WTC11 (cell line): Measurements from ENCODE around the gene UQCR11. TPM values are rescaled to one million over a fixed set of nuclear protein-coding genes. Genes with fewer than 3 reads are reported as not detected.
A peak's percentile ranks its signal among the peaks of the same experiment; 100 is the strongest.

Experiments
- ATAC-seq: fragments of 200-7000 bp; cut with Tn5 transposase; 2 replicates; pipeline ENCODE4 v1.10.0; 2021; ENCODE audit warnings: mild to moderate bottlenecking, moderate library complexity
- CTCF ChIA-PET: fragments of 300-600 bp; sonication (Branson Sonifier 250); formaldehyde crosslinking; loops from one replicate; lab custom pipeline; 2021; ENCODE audit warnings: antibody characterized with exemption; lab: Charles Lee
- POLR2A ChIA-PET: fragments of 350-600 bp; sonication (Branson Sonifier 250); formaldehyde crosslinking; loops from one replicate; lab custom pipeline; 2021; ENCODE audit warnings: antibody characterized with exemption; lab: Charles Lee
- DNase-seq: peaks from one replicate; pipeline ENCODE4 v3.0.0; 2021; ENCODE audit warnings: low spot score
- H3K27ac Mint-ChIP-seq: 2 replicates; pipeline ENCODE4 v1.8.0; 2021; ENCODE audit warnings: mixed read lengths
- H3K27me3 Mint-ChIP-seq: 2 replicates; pipeline ENCODE4 v1.8.0; 2021; ENCODE audit warnings: low read depth, mild to moderate bottlenecking, moderate library complexity, mixed read lengths
- H3K36me3 Mint-ChIP-seq: 2 replicates; pipeline ENCODE4 v1.8.0; 2021; ENCODE audit warnings: mixed read lengths
- H3K4me1 Mint-ChIP-seq: 2 replicates; pipeline ENCODE4 v1.8.0; 2022; ENCODE audit warnings: mixed read lengths
- H3K4me3 Mint-ChIP-seq: 2 replicates; pipeline ENCODE4 v1.8.0; 2021; ENCODE audit warnings: mild to moderate bottlenecking, moderate library complexity, mixed read lengths
- H3K9me3 Mint-ChIP-seq: 2 replicates; pipeline ENCODE4 v1.8.0; 2021; ENCODE audit warnings: mixed read lengths
- CBFB ChIP-seq: sonication (generic); formaldehyde crosslinking; IDR thresholded peaks from 2 replicates; pipeline ENCODE4 v1.8.1; 2022; ENCODE audit warnings: mild to moderate bottlenecking, low read depth, missing genetic modification reagents
- ELF4 ChIP-seq: sonication (generic); formaldehyde crosslinking; IDR thresholded peaks from 2 replicates; pipeline ENCODE4 v1.8.1; 2022; ENCODE audit warnings: low read depth, mild to moderate bottlenecking, moderate library complexity, missing genetic modification reagents
- FOXP4 ChIP-seq: sonication (generic); formaldehyde crosslinking; IDR thresholded peaks from 2 replicates; pipeline ENCODE4 v1.8.0; 2022; ENCODE audit warnings: mild to moderate bottlenecking, missing genetic modification reagents
- HMGA2 ChIP-seq: fragments of 250-450 bp; sonication (Bioruptor Pico); IDR thresholded peaks from 2 replicates; pipeline ENCODE4 v1.4.0; 2021; ENCODE audit warnings: mild to moderate bottlenecking, moderate library complexity
- IRF2 ChIP-seq: sonication (generic); formaldehyde crosslinking; IDR thresholded peaks from 2 replicates; pipeline ENCODE4 v1.8.0; 2022; ENCODE audit warnings: low read depth, missing genetic modification reagents, borderline replicate concordance
- MLX ChIP-seq: sonication (generic); formaldehyde crosslinking; IDR thresholded peaks from 2 replicates; pipeline ENCODE4 v1.8.1; 2023; ENCODE audit warnings: mild to moderate bottlenecking, missing genetic modification reagents, moderate library complexity
- NR1H2 ChIP-seq: sonication (generic); formaldehyde crosslinking; IDR thresholded peaks from 2 replicates; pipeline ENCODE4 v1.9.0; 2021; ENCODE audit warnings: mild to moderate bottlenecking, moderate library complexity, missing genetic modification reagents
- PRDM15 ChIP-seq: sonication (generic); formaldehyde crosslinking; IDR thresholded peaks from 2 replicates; pipeline ENCODE4 v1.8.0; 2022; ENCODE audit warnings: missing genetic modification reagents
- RORB ChIP-seq: fragments of 250-450 bp; sonication (Bioruptor Pico); IDR thresholded peaks from 2 replicates; pipeline ENCODE4 v1.9.0; 2021; ENCODE audit warnings: mild to moderate bottlenecking
- SMAD4 ChIP-seq: sonication (generic); formaldehyde crosslinking; IDR thresholded peaks from 2 replicates; pipeline ENCODE4 v1.8.0; 2022; ENCODE audit warnings: mild to moderate bottlenecking, missing genetic modification reagents
- SP1 ChIP-seq: sonication (generic); formaldehyde crosslinking; conservative IDR thresholded peaks from 2 replicates; pipeline ENCODE4 v1.8.1; 2022; ENCODE audit warnings: missing genetic modification reagents
- TCF7 ChIP-seq: sonication (generic); formaldehyde crosslinking; IDR thresholded peaks from 2 replicates; pipeline ENCODE4 v1.8.0; 2022; ENCODE audit warnings: mild to moderate bottlenecking, low read depth, missing genetic modification reagents, moderate library complexity
- USF1 ChIP-seq: sonication (generic); formaldehyde crosslinking; IDR thresholded peaks from 2 replicates; pipeline ENCODE4 v1.8.0; 2022; ENCODE audit warnings: mild to moderate bottlenecking, missing genetic modification reagents
- total RNA-seq: library from RNA; stranded (reverse); gene quantifications from 3 replicates; pipeline ENCODE4 v1.2.3, GENCODE V29; 2021

Gene UQCR11
- total RNA-seq, 1 experiment from 2014 or later = 198 TPM

GRCh38 chr19:1646659-1647453, 41.6 kb upstream of the UQCR11 start:
- TF ChIP-seq SMAD4 (CRISPR knock-in tag) = no peak
- no peak for TF ChIP-seq HMGA2 (CRISPR knock-in tag)
- no peak for TF ChIP-seq FOXP4 (CRISPR knock-in tag)
- TF ChIP-seq NR1H2 = no peak
- Mint-ChIP-seq H3K4me3 (no peak overlapping the region), H3K4me1 (peaks cover 11% of the 10 kb centered on the region), H3K27ac (no peak overlapping the region; the same call in 1 of the 2 replicates), H3K27me3 (no peaks in the 10 kb centered on the region), H3K36me3 (peaks cover 46% of the 10 kb centered on the region), H3K9me3 (no peaks in the 10 kb centered on the region)
- DNase-seq (no peak), ATAC-seq (no peak)
- POLR2A ChIA-PET = no interaction called here
- CTCF ChIA-PET = no interaction called here

GRCh38 chr19:1646149-1646548, 40.9 kb upstream of the UQCR11 start:
- POLR2A ChIA-PET = no interaction called here
- CTCF ChIA-PET = no interaction called here

More at GRCh38 chr19:1646149-1646548, 40.9 kb upstream of the UQCR11 start:
- peaks cover 47% of the 10 kb centered on the region for H3K36me3 Mint-ChIP-seq
- no peaks in the 10 kb centered on the region for H3K9me3 Mint-ChIP-seq
- H3K27me3 Mint-ChIP-seq = no peaks in the 10 kb centered on the region
- no peak for TF ChIP-seq SP1 (CRISPR knock-in tag)
- TF ChIP-seq IRF2 (CRISPR knock-in tag) = no peak
- no peak for TF ChIP-seq USF1
- TF ChIP-seq RORB (CRISPR knock-in tag) = no peak
- no peak for TF ChIP-seq MLX (CRISPR knock-in tag)
- no peak for TF ChIP-seq TCF7 (CRISPR knock-in tag)
- no peak for TF ChIP-seq CBFB (CRISPR knock-in tag)
- no peak for TF ChIP-seq PRDM15 (CRISPR knock-in tag)
- TF ChIP-seq ELF4 (CRISPR knock-in tag) = no peak
- DNase-seq (peak; percentile 11), ATAC-seq (no peak)
- H3K4me1 Mint-ChIP-seq = peaks cover 11% of the 10 kb centered on the region
- no peak overlapping the region for H3K4me3 Mint-ChIP-seq
- no peak overlapping the region; the same call in 1 of the 2 replicates for H3K27ac Mint-ChIP-seq
